IMR-90 (cell line): ENCODE results near the gene GRAMD1A. TPM values are rescaled to one million over a fixed set of nuclear protein-coding genes. Genes with fewer than 3 reads are reported as not detected.

ENCODE experiments used
- ATAC-seq: fragments of 200-7000 bp; cut with Tn5 transposase; 2 replicates; pipeline ENCODE4 v1.9.1; 2020; ENCODE audit warnings: low read depth, mild to moderate bottlenecking, moderate library complexity
- BruUV-seq: library from RNA; stranded (reverse); fragments of 400-500 nt; replicated peaks from 2 replicates; lab custom pipeline; 2021; lab: Mats Ljungman, UMichigan
- CTCF ChIA-PET: fragments of 300-600 bp; formaldehyde crosslinking; extraction: SDS; loops from one replicate; lab custom pipeline; 2021; ENCODE audit warnings: antibody characterized with exemption; lab: Yijun Ruan, JAX
- POLR2A ChIA-PET: fragments of 300-600 bp; sonication (Branson Sonifier 250); formaldehyde crosslinking; loops from one replicate; lab custom pipeline; 2022; ENCODE audit warnings: antibody characterized with exemption; ENCODE audit not compliant: unreplicated experiment; lab: Charles Lee
- DNase-seq: peaks from one replicate; pipeline ENCODE4 v3.0.0; 2013
- H2AFZ ChIP-seq: replicated peaks from 2 replicates; pipeline ENCODE3; 2013; ENCODE audit warnings: low read length, mild to moderate bottlenecking; ENCODE audit not compliant: poor library complexity
- H2AK5ac ChIP-seq: 2 replicates; pipeline ENCODE4 v1.6.1; 2013; ENCODE audit warnings: low read depth, low read length, inconsistent platforms
- H2AK9ac ChIP-seq: replicated peaks from 2 replicates; pipeline ENCODE3; 2013; ENCODE audit warnings: mild to moderate bottlenecking, low read depth, low read length, moderate library complexity; ENCODE audit not compliant: poor library complexity
- H2BK120ac ChIP-seq: 2 replicates; pipeline ENCODE4 v1.6.1; 2013; ENCODE audit warnings: low read depth, low read length, inconsistent platforms
- H2BK15ac ChIP-seq: 3 replicates; pipeline ENCODE4 v1.6.1; 2013; ENCODE audit warnings: low read depth, low read length, inconsistent platforms
- H2BK20ac ChIP-seq: 2 replicates; pipeline ENCODE4 v1.6.1; 2013; ENCODE audit warnings: low read depth, mild to moderate bottlenecking, inconsistent platforms, low read length, moderate library complexity
- H2BK5ac ChIP-seq: 2 replicates; pipeline ENCODE4 v1.6.1; 2013; ENCODE audit warnings: mild to moderate bottlenecking, low read depth, low read length, inconsistent platforms; ENCODE audit not compliant: poor library complexity, severe bottlenecking
- H3K14ac ChIP-seq: replicated peaks from 2 replicates; pipeline ENCODE4 v1.6.1; 2013; ENCODE audit warnings: low read depth, low read length, inconsistent platforms
- H3K18ac ChIP-seq: 2 replicates; pipeline ENCODE4 v1.6.1; 2013; ENCODE audit warnings: low read depth, low read length, control low read depth
- H3K23ac ChIP-seq: 2 replicates; pipeline ENCODE4 v1.6.1; 2013; ENCODE audit warnings: low read depth, low read length, inconsistent platforms
- H3K27ac ChIP-seq: 2 replicates; pipeline ENCODE4 v1.5.1; 2013; ENCODE audit warnings: mild to moderate bottlenecking, control low read depth, low read length; ENCODE audit not compliant: insufficient read depth
- H3K27me3 ChIP-seq: 2 replicates; pipeline ENCODE4 v1.6.1; 2013; ENCODE audit warnings: low read length; ENCODE audit not compliant: control insufficient read depth, insufficient read depth
- H3K36me3 ChIP-seq: 2 replicates; pipeline ENCODE4 v1.6.1; 2013; ENCODE audit warnings: low read length, mixed read lengths; ENCODE audit not compliant: control insufficient read depth, insufficient read depth
- H3K4ac ChIP-seq: 2 replicates; pipeline ENCODE4 v1.6.1; 2013; ENCODE audit warnings: low read depth, low read length, inconsistent platforms
- H3K4me1 ChIP-seq: 2 replicates; pipeline ENCODE4 v1.6.1; 2013; ENCODE audit warnings: low read length, mixed read lengths; ENCODE audit not compliant: control insufficient read depth, insufficient read depth
- H3K4me2 ChIP-seq: 2 replicates; pipeline ENCODE4 v1.6.1; 2013; ENCODE audit warnings: low read depth, mild to moderate bottlenecking, control low read depth, low read length, moderate library complexity
- H3K4me3 ChIP-seq: 2 replicates; pipeline ENCODE4 v1.5.1; 2013; ENCODE audit warnings: low read depth, mild to moderate bottlenecking, control low read depth, low read length, moderate library complexity; ENCODE audit not compliant: insufficient read depth
- H3K56ac ChIP-seq: 2 replicates; pipeline ENCODE4 v1.6.1; 2013; ENCODE audit warnings: low read length, inconsistent platforms; ENCODE audit not compliant: insufficient read depth; ENCODE audit errors: extremely low read depth
- H3K79me1 ChIP-seq, 2 experiments: 2 replicates each; pipeline ENCODE4 v1.6.1; 2013; ENCODE audit warnings: low read length in 2 of 2, inconsistent platforms in 1 of 2, low read depth in 1 of 2
- H3K9ac ChIP-seq: 2 replicates; pipeline ENCODE4 v1.6.1; 2013; ENCODE audit warnings: low read depth, low read length, control low read depth
- H3K9me1 ChIP-seq: 2 replicates; pipeline ENCODE4 v1.6.1; 2013; ENCODE audit warnings: low read length, inconsistent platforms; ENCODE audit not compliant: insufficient read depth
- H3K9me3 ChIP-seq: 2 replicates; pipeline ENCODE4 v1.6.1; 2013; ENCODE audit warnings: low read length; ENCODE audit not compliant: control insufficient read depth, insufficient read depth
- H4K20me1 ChIP-seq: 2 replicates; pipeline ENCODE4 v1.6.1; 2013; ENCODE audit warnings: low read length, inconsistent platforms; ENCODE audit not compliant: insufficient read depth
- H4K5ac ChIP-seq: 2 replicates; pipeline ENCODE4 v1.6.1; 2013; ENCODE audit warnings: mild to moderate bottlenecking, low read depth, low read length, control low read depth
- H4K8ac ChIP-seq, 2 experiments: 2 replicates each; pipeline ENCODE4 v1.6.1; 2013; ENCODE audit warnings: low read depth in 2 of 2, low read length in 2 of 2, control low read depth in 1 of 2, inconsistent platforms in 1 of 2
- H4K91ac ChIP-seq: 2 replicates; pipeline ENCODE4 v1.6.1; 2013; ENCODE audit warnings: low read depth, low read length, inconsistent platforms; ENCODE audit not compliant: insufficient read depth
- BHLHE40 ChIP-seq: fragments of 150-350 bp; IDR thresholded peaks from 2 replicates; pipeline ENCODE4 v1.6.1; 2016; ENCODE audit warnings: mild to moderate bottlenecking, low read depth, low read length
- CEBPB ChIP-seq: IDR thresholded peaks from 2 replicates; pipeline ENCODE4 v1.6.1; 2012; ENCODE audit warnings: low read depth, low read length, improper control_type of control experiment
- FOS ChIP-seq: fragments of 150-350 bp; IDR thresholded peaks from 2 replicates; pipeline ENCODE4 v1.6.1; 2016; ENCODE audit warnings: low read depth, low read length
- MAZ ChIP-seq: IDR thresholded peaks from 2 replicates; pipeline ENCODE4 v1.6.1; 2012; ENCODE audit warnings: low read depth, mild to moderate bottlenecking, low read length, improper control_type of control experiment, moderate library complexity, borderline replicate concordance
- NFE2L2 ChIP-seq: fragments of 150-350 bp; IDR thresholded peaks from 2 replicates; pipeline ENCODE4 v1.6.1; 2016; ENCODE audit warnings: low read depth, mild to moderate bottlenecking, low read length
- POLR2A ChIP-seq: IDR thresholded peaks from 2 replicates; pipeline ENCODE4 v1.6.1; 2012; ENCODE audit warnings: mild to moderate bottlenecking, low read depth, low read length
- RAD21 ChIP-seq: IDR thresholded peaks from 2 replicates; pipeline ENCODE4 v1.6.1; 2012; ENCODE audit warnings: low read length, improper control_type of control experiment
- RCOR1 ChIP-seq: IDR thresholded peaks from 2 replicates; pipeline ENCODE4 v1.6.1; 2012; ENCODE audit warnings: mild to moderate bottlenecking, low read length, improper control_type of control experiment; ENCODE audit not compliant: insufficient replicate concordance
- RFX5 ChIP-seq: IDR thresholded peaks from 2 replicates; pipeline ENCODE4 v1.8.0; 2012; ENCODE audit warnings: low read depth, mild to moderate bottlenecking, low read length, moderate library complexity
- SMC3 ChIP-seq: fragments of 150-350 bp; IDR thresholded peaks from 2 replicates; pipeline ENCODE4 v1.6.1; 2016; ENCODE audit warnings: low read depth, mild to moderate bottlenecking, antibody characterized with exemption, low read length, moderate library complexity
- WGBS, 2 experiments: methylation state at CpG; one replicate each; pipeline versions ENCODE4 v1.1.5 to v1.1.7; 2013; ENCODE audit warnings: missing lambda C conversion rate in 2 of 2; ENCODE audit not compliant: insufficient read length in 1 of 2; ENCODE audit errors: extremely low coverage in 2 of 2; 5-methylcytosine and 5-hydroxymethylcytosine counted together
- dilution Hi-C: fragments of 300-500 bp; cut with HindIII; formaldehyde crosslinking; loops from one replicate; pipeline ENCODE4 v1.14.3; 2018; ENCODE audit warnings: low sequenced_read_pairs; ENCODE audit not compliant: unreplicated experiment
- in situ Hi-C: fragments of 300-500 bp; cut with MboI; formaldehyde crosslinking; loops from 3 replicates; pipeline ENCODE4 v1.14.3; 2019; ENCODE audit warnings: low sequenced_read_pairs, inconsistent platforms, mixed read lengths
- intact Hi-C: fragments of 100-400 bp; cut with micrococcal nuclease; formaldehyde crosslinking; loops from 2 replicates; pipeline ENCODE4 v1.10.0; 2022
- polyA plus RNA-seq, 3 experiments: library from polyadenylated mRNA; depleted of rRNA; stranded (reverse); fragments of >200 nt; gene quantifications; 2 replicates each; pipeline ENCODE4 v1.2.3, GENCODE V29; 2012; ENCODE audit warnings: low replicate concordance in 1 of 3
- total RNA-seq: library from RNA; depleted of rRNA; stranded (reverse); fragments of >200 nt; gene quantifications from 2 replicates; pipeline ENCODE4 v1.2.3, GENCODE V29; 2012
- TF ChIP-seq, protein P1 (sequence below): fragments of 150-350 bp; IDR thresholded peaks from 2 replicates; pipeline ENCODE4 v1.6.1; 2016; ENCODE audit warnings: low read depth, mild to moderate bottlenecking, low read length, moderate library complexity, borderline replicate concordance
- TF ChIP-seq, protein P2 (sequence below): fragments of 150-350 bp; IDR thresholded peaks from 2 replicates; pipeline ENCODE4 v1.6.1; 2017; ENCODE audit warnings: mild to moderate bottlenecking, antibody characterized with exemption, low read length, low read depth

Gene GRAMD1A
- total and polyA plus RNA-seq, 2 of the 4 experiments (the other 2 are of a cell fraction): 11.1 to 63.0 TPM

DNA sequence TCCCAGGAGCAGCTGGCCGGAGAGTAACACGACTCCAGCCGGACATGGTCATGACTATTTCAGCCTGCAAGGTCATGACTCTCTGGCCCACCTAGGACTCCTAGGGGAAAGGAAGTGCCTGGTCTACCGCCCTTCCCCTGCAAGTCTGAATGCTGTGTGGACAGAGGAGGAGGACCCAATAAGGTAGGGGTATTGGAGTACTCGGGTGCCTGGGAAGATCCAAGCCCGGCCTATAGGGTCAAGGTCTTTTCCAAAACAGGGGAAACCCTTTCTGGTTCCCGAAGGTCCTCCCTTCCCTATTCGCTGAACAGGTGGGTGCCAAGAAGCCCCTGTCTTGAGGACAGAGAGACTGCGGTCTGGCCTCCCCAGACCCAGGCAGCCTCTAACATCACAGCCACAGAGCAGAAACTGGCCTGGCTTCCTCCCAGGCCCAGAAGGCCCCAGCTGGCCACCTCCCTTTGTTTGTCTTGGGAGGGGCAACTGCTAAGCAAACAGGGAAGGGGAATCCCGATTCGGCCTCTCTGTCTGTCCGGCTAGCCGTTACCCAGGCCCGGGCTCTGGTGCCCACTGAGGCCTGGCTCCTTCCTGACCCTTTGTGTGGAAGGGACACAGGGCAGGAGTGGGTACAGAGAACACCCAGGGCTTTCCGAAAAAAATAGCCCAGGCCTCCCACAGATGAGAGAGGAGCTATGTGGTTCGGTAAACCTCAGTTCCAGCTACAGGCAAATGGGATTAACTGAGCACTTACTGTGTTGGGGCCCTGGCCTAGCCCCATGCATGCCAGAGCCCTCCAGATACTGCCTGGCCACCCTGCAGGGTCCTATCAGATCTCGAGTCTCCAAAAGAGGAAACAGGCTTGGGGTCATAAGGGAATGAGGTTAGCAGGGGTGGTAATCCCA, 5.2 kb upstream of the GRAMD1A start:
- no peak overlapping the region for H2BK15ac ChIP-seq
- H2BK5ac ChIP-seq: no peak overlapping the region
- H2BK20ac ChIP-seq: no peak overlapping the region
- no peak overlapping the region for H3K4me3 ChIP-seq
- peaks cover 3% of the 10 kb centered on the region; the same call in 1 of the 2 replicates for H3K4me1 ChIP-seq
- no peak overlapping the region for H3K56ac ChIP-seq
- H3K18ac ChIP-seq: no peak overlapping the region
- 80% methylated on average over 1 of the region's 17 CpGs; no CpG with 5 or more reads in 1 of the 2 experiments for WGBS, 2 experiments
- ATAC-seq: no peak
- H3K36me3 ChIP-seq: no peaks in the 10 kb centered on the region
- no peak overlapping the region for H3K4ac ChIP-seq
- dilution Hi-C loops: no loop called here
- H4K8ac ChIP-seq: no peak overlapping the region
- in situ Hi-C loops: no loop called here
- no peak overlapping the region for H2AFZ ChIP-seq
- H3K14ac ChIP-seq: no peak overlapping the region
- CTCF ChIA-PET: no interaction called here
- no peaks in the 10 kb centered on the region for H4K20me1 ChIP-seq
- no peak overlapping the region for H2AK9ac ChIP-seq
- peaks cover 0 to 9% of the 10 kb centered on the region in 2 experiments; a peak in 1 of 4 replicates for H3K79me1 ChIP-seq
- H4K91ac ChIP-seq: no peak overlapping the region
- no TSS peak for BruUV-seq
- intact Hi-C loops: no loop called here
- POLR2A ChIA-PET: no interaction called here
- no peak overlapping the region for H3K9ac ChIP-seq
- peaks cover 5% of the 10 kb centered on the region; the same call in 1 of the 2 replicates for H3K9me1 ChIP-seq
- no peak for TF ChIP-seq CEBPB
- TF ChIP-seq MAZ: no peak
- TF ChIP-seq BHLHE40: no peak
- TF ChIP-seq, protein P1, sequence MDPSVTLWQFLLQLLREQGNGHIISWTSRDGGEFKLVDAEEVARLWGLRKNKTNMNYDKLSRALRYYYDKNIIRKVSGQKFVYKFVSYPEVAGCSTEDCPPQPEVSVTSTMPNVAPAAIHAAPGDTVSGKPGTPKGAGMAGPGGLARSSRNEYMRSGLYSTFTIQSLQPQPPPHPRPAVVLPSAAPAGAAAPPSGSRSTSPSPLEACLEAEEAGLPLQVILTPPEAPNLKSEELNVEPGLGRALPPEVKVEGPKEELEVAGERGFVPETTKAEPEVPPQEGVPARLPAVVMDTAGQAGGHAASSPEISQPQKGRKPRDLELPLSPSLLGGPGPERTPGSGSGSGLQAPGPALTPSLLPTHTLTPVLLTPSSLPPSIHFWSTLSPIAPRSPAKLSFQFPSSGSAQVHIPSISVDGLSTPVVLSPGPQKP: no peak
- no peak for TF ChIP-seq NFE2L2
- no peak for TF ChIP-seq FOS
- no peak for TF ChIP-seq RAD21
- no peak for TF ChIP-seq RFX5
- TF ChIP-seq RCOR1: no peak
- TF ChIP-seq POLR2A: no peak
- no peak for TF ChIP-seq SMC3
- TF ChIP-seq, protein P2, sequence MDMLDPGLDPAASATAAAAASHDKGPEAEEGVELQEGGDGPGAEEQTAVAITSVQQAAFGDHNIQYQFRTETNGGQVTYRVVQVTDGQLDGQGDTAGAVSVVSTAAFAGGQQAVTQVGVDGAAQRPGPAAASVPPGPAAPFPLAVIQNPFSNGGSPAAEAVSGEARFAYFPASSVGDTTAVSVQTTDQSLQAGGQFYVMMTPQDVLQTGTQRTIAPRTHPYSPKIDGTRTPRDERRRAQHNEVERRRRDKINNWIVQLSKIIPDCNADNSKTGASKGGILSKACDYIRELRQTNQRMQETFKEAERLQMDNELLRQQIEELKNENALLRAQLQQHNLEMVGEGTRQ: no peak
- H3K4me2 ChIP-seq: no peak overlapping the region
- DNase-seq: no peak
- peaks cover 2% of the 10 kb centered on the region; the same call in 1 of the 2 replicates for H3K9me3 ChIP-seq
- no peak overlapping the region for H3K27ac ChIP-seq
- H2BK120ac ChIP-seq: no peak overlapping the region
- peaks cover 2% of the 10 kb centered on the region for H3K27me3 ChIP-seq
- H2AK5ac ChIP-seq: no peak overlapping the region
- H4K5ac ChIP-seq: no peak overlapping the region
- no peak overlapping the region for H3K23ac ChIP-seq
